Smooth muscle cell (in vitro differentiated cells): ENCODE results near the gene ATP8B2. TPM values are rescaled to one million over a fixed set of nuclear protein-coding genes. Genes with fewer than 3 reads are reported as not detected.
"Not testable (repeated sequence)": the region's sequence is repeated elsewhere in the genome, so short reads cannot be mapped to it uniquely, and the experiment has no call there.

Experiments used
- DNase-seq: peaks from one replicate; lab custom pipeline; 2025; ENCODE audit not compliant: unreplicated experiment; lab: John Stamatoyannopoulos, UW
- H2AFZ ChIP-seq: fragments of 200-600 bp; sonication (generic); 2 replicates; pipeline ENCODE4 v1.6.0; 2016; ENCODE audit warnings: antibody characterized with exemption, low read depth, mild to moderate bottlenecking
- H3F3A ChIP-seq: fragments of 200-600 bp; sonication (generic); 2 replicates; pipeline ENCODE4 v1.6.0; 2017; ENCODE audit warnings: antibody characterized with exemption, low read depth
- H3K27ac ChIP-seq: fragments of 200-600 bp; sonication (generic); 2 replicates; pipeline ENCODE4 v1.5.1; 2016; ENCODE audit warnings: low read depth, mild to moderate bottlenecking
- H3K27me3 ChIP-seq: fragments of 200-600 bp; sonication (generic); 2 replicates; pipeline ENCODE4 v1.6.1; 2016; ENCODE audit warnings: low read depth, mild to moderate bottlenecking
- H3K36me3 ChIP-seq: fragments of 200-600 bp; sonication (generic); 2 replicates; pipeline ENCODE4 v1.5.1; 2016; ENCODE audit warnings: low read depth
- H3K4me1 ChIP-seq: fragments of 200-600 bp; sonication (generic); 2 replicates; pipeline ENCODE4 v1.5.1; 2016; ENCODE audit warnings: low read depth
- H3K4me2 ChIP-seq: fragments of 200-600 bp; sonication (generic); 2 replicates; pipeline ENCODE4 v1.6.0; 2016; ENCODE audit warnings: mild to moderate bottlenecking
- H3K4me3 ChIP-seq: fragments of 200-600 bp; sonication (generic); 2 replicates; pipeline ENCODE4 v1.5.1; 2016; ENCODE audit warnings: mild to moderate bottlenecking
- H3K79me2 ChIP-seq: fragments of 200-600 bp; sonication (generic); 2 replicates; pipeline ENCODE4 v1.6.0; 2016; ENCODE audit warnings: low read depth, mild to moderate bottlenecking
- H3K9ac ChIP-seq: fragments of 200-600 bp; sonication (generic); 2 replicates; pipeline ENCODE4 v1.6.0; 2016; ENCODE audit warnings: low read depth
- H3K9me3 ChIP-seq: fragments of 200-600 bp; sonication (generic); replicated peaks from 2 replicates; pipeline ENCODE4 v1.5.1; 2016; ENCODE audit warnings: low read depth
- H4K20me1 ChIP-seq: fragments of 200-600 bp; sonication (generic); 2 replicates; pipeline ENCODE4 v1.6.0; 2016; ENCODE audit warnings: low read depth
- CTCF ChIP-seq: fragments of 200-600 bp; sonication (generic); IDR thresholded peaks from 2 replicates; pipeline ENCODE4 v1.5.1; 2017; ENCODE audit warnings: borderline replicate concordance, mild to moderate bottlenecking, antibody characterized with exemption; ENCODE audit not compliant: insufficient read depth, poor library complexity, severe bottlenecking
- WGBS: methylation state at CpG from one replicate; pipeline ENCODE4 v1.1.7; 2016; ENCODE audit warnings: low lambda C conversion rate; 5-methylcytosine and 5-hydroxymethylcytosine counted together
- polyA plus RNA-seq: library from polyadenylated mRNA; unstranded; fragments of >200 nt; fragmentation: Nextera tagmentation; extraction: Ambion mirVana; gene quantifications from 2 replicates; pipeline ENCODE4 v1.2.1, GENCODE V29; 2016
- total RNA-seq: library from RNA; depleted of rRNA; stranded (reverse); fragments of >200 nt; gene quantifications from 2 replicates; pipeline ENCODE4 v1.2.3, GENCODE V29; 2014

The ATP8B2 gene
- total and polyA plus RNA-seq, 2 experiments from 2014 or later, result 20.7 to 57.6 TPM

GRCh38 chr1:154313066-154313356 lies 12.3 kb upstream of the ATP8B2 start:
- no peaks in the 10 kb centered on the region for H3K4me1 ChIP-seq

GRCh38 chr1:154314226-154314625 lies 11.1 kb upstream of the ATP8B2 start:
- not testable (repeated sequence) for H3K4me2 ChIP-seq, H3K4me1 ChIP-seq

More at GRCh38 chr1:154313066-154313356, 12.3 kb upstream of the ATP8B2 start:
- no peaks in the 10 kb centered on the region for H3K27me3 ChIP-seq
- no peaks in the 10 kb centered on the region for H4K20me1 ChIP-seq
- H3K27ac ChIP-seq, result no peak overlapping the region
- H3K4me2 ChIP-seq, result no peak overlapping the region
- no peak overlapping the region for H3K9ac ChIP-seq
- no peak for DNase-seq
- no peak overlapping the region for H3K4me3 ChIP-seq
- no peak for TF ChIP-seq CTCF
- H3K36me3 ChIP-seq, result no peaks in the 10 kb centered on the region
- no peak overlapping the region for H2AFZ ChIP-seq
- 81% methylated on average over 10 of the region's 10 CpGs for WGBS
- H3K9me3 ChIP-seq, result peaks cover 7% of the 10 kb centered on the region
- no peaks in the 10 kb centered on the region for H3F3A ChIP-seq
- H3K79me2 ChIP-seq, result no peaks in the 10 kb centered on the region

GRCh38 chr1:154316704-154317103 lies 8.6 kb upstream of the ATP8B2 start:
- no peak overlapping the region for H3K27ac ChIP-seq
- H3F3A ChIP-seq, result no peaks in the 10 kb centered on the region
- peaks cover 7% of the 10 kb centered on the region for H3K9me3 ChIP-seq
- H3K4me2 ChIP-seq, result no peak overlapping the region
- WGBS, result 97% methylated on average over 1 of the region's 1 CpG
- H3K4me1 ChIP-seq, result no peaks in the 10 kb centered on the region
- H3K79me2 ChIP-seq, result no peaks in the 10 kb centered on the region
- H3K9ac ChIP-seq, result no peak overlapping the region
- H2AFZ ChIP-seq, result no peak overlapping the region
- no peak overlapping the region for H3K4me3 ChIP-seq
- H4K20me1 ChIP-seq, result no peaks in the 10 kb centered on the region
- no peak for TF ChIP-seq CTCF
- no peaks in the 10 kb centered on the region for H3K36me3 ChIP-seq
- H3K27me3 ChIP-seq, result no peaks in the 10 kb centered on the region
- DNase-seq, result no peak

More at GRCh38 chr1:154314226-154314625, 11.1 kb upstream of the ATP8B2 start:
- not testable (repeated sequence) for DNase-seq, H3K27ac ChIP-seq, H3K36me3 ChIP-seq, H2AFZ ChIP-seq, H4K20me1 ChIP-seq, H3F3A ChIP-seq, H3K9ac ChIP-seq, H3K9me3 ChIP-seq, H3K27me3 ChIP-seq, H3K4me3 ChIP-seq, H3K79me2 ChIP-seq
- WGBS, result 92% methylated on average over 3 of the region's 3 CpGs

GRCh38 chr1:154318386-154318785 lies 6.9 kb upstream of the ATP8B2 start:
- Histone ChIP-seq H3K4me3 (no peak overlapping the region), H3K79me2 (no peaks in the 10 kb centered on the region), H3K9me3 (peaks cover 7% of the 10 kb centered on the region), H2AFZ (no peak overlapping the region), H3K36me3 (no peaks in the 10 kb centered on the region), H3K4me1 (no peaks in the 10 kb centered on the region), H3K27me3 (no peaks in the 10 kb centered on the region), H3K9ac (no peak overlapping the region), H3K4me2 (no peak overlapping the region), H3F3A (no peaks in the 10 kb centered on the region), H3K27ac (no peak overlapping the region), H4K20me1 (no peaks in the 10 kb centered on the region)
- 89% methylated on average over 4 of the region's 4 CpGs for whole genome bisulfite sequencing
- no peak for TF ChIP-seq CTCF
- DNase-seq, result no peak
